Measurements from ENCODE around the gene DHX29.

Gene DHX29

DNA sequence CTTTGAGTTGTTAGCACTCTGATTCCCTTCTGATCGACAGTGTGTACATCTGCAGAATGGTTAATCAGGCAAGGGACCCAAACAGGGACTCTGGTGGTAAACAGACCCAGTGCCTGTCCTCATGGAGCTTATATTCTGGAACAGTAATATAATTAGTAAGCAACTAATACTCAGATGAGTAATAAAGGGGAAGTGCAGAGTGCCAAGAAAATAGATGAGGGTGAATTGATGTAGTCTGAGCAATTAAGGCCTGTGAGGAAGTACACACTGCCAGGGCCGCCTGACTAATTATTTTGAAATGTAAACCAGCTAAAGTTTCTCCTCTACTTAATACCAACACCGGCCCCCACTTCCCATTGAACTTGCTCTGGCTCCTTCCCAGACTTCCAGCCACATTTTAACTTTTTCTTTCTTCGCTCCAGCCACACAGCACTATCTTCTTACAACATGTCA lies 4.2 kb downstream of the DHX29 start:
- no peak overlapping the region for H3K4me3 ChIP-seq (ENCODE audit: low read depth, low read length)
- TF ChIP-seq, protein P1, sequence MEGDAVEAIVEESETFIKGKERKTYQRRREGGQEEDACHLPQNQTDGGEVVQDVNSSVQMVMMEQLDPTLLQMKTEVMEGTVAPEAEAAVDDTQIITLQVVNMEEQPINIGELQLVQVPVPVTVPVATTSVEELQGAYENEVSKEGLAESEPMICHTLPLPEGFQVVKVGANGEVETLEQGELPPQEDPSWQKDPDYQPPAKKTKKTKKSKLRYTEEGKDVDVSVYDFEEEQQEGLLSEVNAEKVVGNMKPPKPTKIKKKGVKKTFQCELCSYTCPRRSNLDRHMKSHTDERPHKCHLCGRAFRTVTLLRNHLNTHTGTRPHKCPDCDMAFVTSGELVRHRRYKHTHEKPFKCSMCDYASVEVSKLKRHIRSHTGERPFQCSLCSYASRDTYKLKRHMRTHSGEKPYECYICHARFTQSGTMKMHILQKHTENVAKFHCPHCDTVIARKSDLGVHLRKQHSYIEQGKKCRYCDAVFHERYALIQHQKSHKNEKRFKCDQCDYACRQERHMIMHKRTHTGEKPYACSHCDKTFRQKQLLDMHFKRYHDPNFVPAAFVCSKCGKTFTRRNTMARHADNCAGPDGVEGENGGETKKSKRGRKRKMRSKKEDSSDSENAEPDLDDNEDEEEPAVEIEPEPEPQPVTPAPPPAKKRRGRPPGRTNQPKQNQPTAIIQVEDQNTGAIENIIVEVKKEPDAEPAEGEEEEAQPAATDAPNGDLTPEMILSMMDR (IDR thresholded peaks at IDR 0.05; ENCODE audit: borderline replicate concordance, insufficient read depth, low read depth, low read length) = no peak

DNA sequence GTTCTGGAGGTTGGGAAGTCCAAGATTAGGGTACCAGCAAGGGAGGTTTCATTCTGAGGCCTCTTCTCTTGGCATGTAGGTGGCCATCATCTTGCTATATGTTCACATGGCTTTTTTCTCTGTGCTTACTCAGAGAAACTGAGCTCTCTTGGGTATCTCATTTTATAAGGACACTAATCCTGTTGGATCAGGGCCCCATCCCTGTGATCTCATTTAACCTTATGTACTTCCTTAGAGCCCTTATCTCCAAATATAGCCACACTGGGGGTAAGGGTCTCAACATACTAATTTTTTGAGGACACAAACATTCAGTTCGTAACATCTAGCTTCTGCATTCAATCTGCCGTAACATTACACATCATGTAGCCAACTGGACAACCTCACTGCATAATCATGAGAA lies 6.6 kb downstream of the DHX29 start:
- TF ChIP-seq, protein P1 (IDR thresholded peaks at IDR 0.05; ENCODE audit: borderline replicate concordance, insufficient read depth, low read depth, low read length) = no peak
- no peak overlapping the region for H3K4me3 ChIP-seq (ENCODE audit: low read depth, low read length)

DNA sequence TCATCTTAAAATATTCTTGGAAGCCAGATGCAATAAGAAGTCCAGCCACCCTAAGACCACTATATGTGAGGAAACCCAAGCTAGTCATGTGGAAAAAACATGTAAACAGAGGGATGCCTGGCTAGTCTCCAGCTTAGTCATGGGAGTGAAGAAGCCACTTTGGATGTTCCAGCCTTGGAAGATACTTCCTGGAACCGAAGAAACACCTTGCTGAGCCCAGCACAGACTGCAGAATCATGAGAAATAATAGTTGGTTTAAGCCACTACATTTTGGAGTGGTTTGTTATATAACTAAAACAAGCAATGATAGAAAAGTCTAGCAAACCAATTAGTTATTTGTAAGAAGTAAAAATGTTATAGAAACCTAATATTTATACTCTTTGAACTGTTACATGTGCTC lies 12.6 kb downstream of the DHX29 start:
- TF ChIP-seq, protein P1 (IDR thresholded peaks at IDR 0.05; ENCODE audit: borderline replicate concordance, insufficient read depth, low read depth, low read length) = no peak
- H3K4me3 ChIP-seq (ENCODE audit: low read depth, low read length) = no peak overlapping the region

DNA sequence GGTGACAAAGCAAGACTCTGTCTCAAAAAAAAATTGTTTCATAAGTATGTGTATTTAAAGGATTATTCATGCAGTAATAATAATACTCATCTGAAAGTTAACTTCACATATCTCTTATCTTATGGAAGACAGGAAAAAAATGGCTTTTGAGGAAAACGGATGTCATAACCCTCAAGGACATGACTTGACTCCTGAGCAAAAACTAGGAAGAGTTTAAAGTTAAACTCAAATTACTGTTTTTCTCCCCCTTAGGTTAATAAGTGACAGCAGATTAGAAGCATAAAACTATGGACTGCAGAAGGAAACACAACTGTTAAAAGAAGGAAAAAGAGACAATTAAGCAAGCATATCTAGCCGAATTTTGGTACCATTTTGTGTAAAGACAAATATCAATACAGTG lies 16.5 kb downstream of the DHX29 start:
- TF ChIP-seq, protein P1 (IDR thresholded peaks at IDR 0.05; ENCODE audit: borderline replicate concordance, insufficient read depth, low read depth, low read length) = no peak
- H3K4me3 ChIP-seq (ENCODE audit: low read depth, low read length) = no peak overlapping the region

DNA sequence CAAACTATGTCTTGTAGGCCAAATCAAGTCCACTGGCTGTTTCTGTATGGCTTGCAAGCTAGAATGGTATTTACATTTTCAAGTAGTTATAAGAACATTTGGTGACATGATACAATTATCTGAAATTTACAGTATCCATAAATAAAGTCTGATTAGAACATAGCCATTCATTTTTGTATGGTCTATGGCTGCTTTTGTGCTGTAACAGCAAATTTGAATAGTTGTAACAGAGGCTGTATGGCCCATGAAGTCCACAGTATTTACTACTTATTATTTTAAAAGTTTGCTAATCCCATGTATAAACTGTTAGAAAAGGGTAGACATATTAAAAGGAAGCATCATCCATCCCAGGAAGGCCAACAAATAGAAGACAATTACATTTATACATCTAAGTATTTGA lies 17.7 kb downstream of the DHX29 start:
- TF ChIP-seq, protein P1 (IDR thresholded peaks at IDR 0.05; ENCODE audit: borderline replicate concordance, insufficient read depth, low read depth, low read length) = no peak
- H3K4me3 ChIP-seq (ENCODE audit: low read depth, low read length) = no peak overlapping the region

DNA sequence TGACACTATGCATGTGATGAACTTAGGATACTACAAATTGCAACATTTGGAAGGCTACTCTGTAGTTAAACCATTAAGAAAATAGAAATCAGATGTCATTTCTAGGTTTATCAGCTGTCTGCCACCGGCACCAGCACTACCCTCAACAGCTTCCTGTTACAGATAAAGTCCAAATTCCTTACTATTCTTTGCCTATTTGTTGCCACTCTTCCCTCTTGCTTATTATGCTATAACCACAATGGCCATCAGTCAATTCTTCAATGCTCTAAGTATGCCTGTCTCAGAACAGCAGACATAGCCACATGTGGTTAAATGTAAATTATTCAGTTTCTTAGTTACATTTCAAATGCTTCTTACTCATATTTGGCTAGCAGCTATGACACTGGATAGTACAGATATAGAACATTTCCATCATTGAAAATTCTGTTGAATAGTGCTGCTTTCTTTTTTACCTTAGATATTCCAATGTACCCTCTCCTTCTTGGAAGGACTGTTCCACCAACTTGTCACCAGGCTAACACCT lies 21.0 kb downstream of the DHX29 start:
- TF ChIP-seq, protein P1 (IDR thresholded peaks at IDR 0.05; ENCODE audit: borderline replicate concordance, insufficient read depth, low read depth, low read length) = no peak
- no peak overlapping the region for H3K4me3 ChIP-seq (ENCODE audit: low read depth, low read length)

DNA sequence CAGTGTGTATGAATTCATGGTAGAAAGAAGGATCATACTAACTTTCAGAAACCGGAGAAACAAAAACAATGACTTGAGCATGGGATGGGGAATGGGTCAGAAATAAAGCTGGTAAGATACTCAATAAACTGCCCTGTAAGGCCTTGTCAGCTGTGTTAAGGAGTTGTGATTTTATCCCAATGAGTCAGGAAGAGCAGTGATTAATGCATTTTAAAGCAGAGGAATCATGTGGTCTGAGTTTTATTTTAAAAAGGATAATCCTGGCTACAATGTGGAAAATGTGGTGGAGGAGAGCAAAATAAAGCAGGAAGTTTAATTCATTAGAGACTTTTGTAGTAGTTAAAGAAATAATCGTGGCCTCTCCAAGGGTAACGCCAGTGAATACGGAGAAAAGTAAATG lies 28.7 kb downstream of the DHX29 start:
- TF ChIP-seq, protein P1 (IDR thresholded peaks at IDR 0.05; ENCODE audit: borderline replicate concordance, insufficient read depth, low read depth, low read length) = no peak
- H3K4me3 ChIP-seq (ENCODE audit: low read depth, low read length) = no peak overlapping the region
